Esophagus muscularis mucosa (tissue), 4 donors: ENCODE measurements around the gene ARID1B. TPM values are rescaled to one million over a fixed set of nuclear protein-coding genes. Genes with fewer than 3 reads are reported as not detected.
"Not testable (repeated sequence)": the region's sequence is repeated elsewhere in the genome, so short reads cannot be mapped to it uniquely, and the experiment has no call there.

ENCODE experiments used
- DNase-seq: peaks from one replicate; pipeline ENCODE4 v3.0.0-alpha.2; 2017; ENCODE audit errors: extremely low spot score
- H3K27ac ChIP-seq, 4 donors: fragments of 200-600 bp; sonication (generic); replicated peaks in 1 of 4; 1 replicate in 3 of 4; 2 replicates in 1 of 4; pipeline ENCODE4 v1.5.1; 2016 to 2019; ENCODE audit warnings: mild to moderate bottlenecking in 1 of 4
- H3K27me3 ChIP-seq, 4 donors: fragments of 200-600 bp; sonication (generic); one replicate each; pipeline versions ENCODE4 v1.5.1 to v1.6.0; 2016 to 2019
- H3K36me3 ChIP-seq, 4 donors: fragments of 200-600 bp; sonication (generic); one replicate each; pipeline ENCODE4 v1.5.1; 2016 to 2019
- H3K4me1 ChIP-seq, 4 donors: fragments of 200-600 bp; sonication (generic); one replicate each; pipeline ENCODE4 v1.5.1; 2016 to 2019
- H3K4me3 ChIP-seq, 4 donors: fragments of 200-600 bp; sonication (generic); 1 replicate in 2 of 4; 2 replicates in 2 of 4; pipeline ENCODE4 v1.5.1; 2016 to 2019; ENCODE audit warnings: mild to moderate bottlenecking in 4 of 4, moderate library complexity in 1 of 4
- H3K9me3 ChIP-seq, 4 donors: fragments of 200-600 bp; sonication (generic); 1 replicate in 3 of 4; 2 replicates in 1 of 4; pipeline ENCODE4 v1.5.1; 2016 to 2019
- EP300 ChIP-seq: sonication (generic); formaldehyde crosslinking; IDR thresholded peaks from one replicate; pipeline ENCODE4 v1.6.1; 2017; ENCODE audit warnings: antibody characterized with exemption
- POLR2A ChIP-seq: fragments of 450-650 bp; IDR thresholded peaks from one replicate; pipeline ENCODE4 v1.6.1; 2017; ENCODE audit warnings: antibody characterized with exemption, moderate library complexity, mild to moderate bottlenecking, low read depth
- POLR2AphosphoS5 ChIP-seq, 2 donors: sonication (generic); formaldehyde crosslinking; IDR thresholded peaks; one replicate each; pipeline ENCODE4 v1.6.1; 2017; ENCODE audit warnings: antibody characterized with exemption in 2 of 2
- WGBS: methylation state at CpG from one replicate; pipeline ENCODE4 v1.1.5; 2018; 5-methylcytosine and 5-hydroxymethylcytosine counted together
- intact Hi-C: fragments of 100-400 bp; cut with DNase I; formaldehyde crosslinking; loops from one replicate; pipeline ENCODE4 v1.15.1; 2023
- total RNA-seq, 4 donors: library from RNA; depleted of rRNA; stranded (reverse); fragments of >200 nt; gene quantifications; one replicate each; pipeline versions ENCODE4 v1.1.0 to v1.2.1, GENCODE V29; 2016
- TF ChIP-seq, protein P1 (sequence below), 3 experiments: fragments of 200-600 bp in 2 of 3; fragments of 450-650 bp in 1 of 3; sonication (generic) in 2 of 3; IDR thresholded peaks; one replicate each; pipeline ENCODE4 v1.5.1; 2017 to 2019; ENCODE audit warnings: antibody characterized with exemption in 3 of 3, mild to moderate bottlenecking in 2 of 3, moderate library complexity in 1 of 3

Gene ARID1B
- total RNA-seq, 4 donors from 2014 or later = 55.0 to 87.2 (median 72.7) TPM

DNA sequence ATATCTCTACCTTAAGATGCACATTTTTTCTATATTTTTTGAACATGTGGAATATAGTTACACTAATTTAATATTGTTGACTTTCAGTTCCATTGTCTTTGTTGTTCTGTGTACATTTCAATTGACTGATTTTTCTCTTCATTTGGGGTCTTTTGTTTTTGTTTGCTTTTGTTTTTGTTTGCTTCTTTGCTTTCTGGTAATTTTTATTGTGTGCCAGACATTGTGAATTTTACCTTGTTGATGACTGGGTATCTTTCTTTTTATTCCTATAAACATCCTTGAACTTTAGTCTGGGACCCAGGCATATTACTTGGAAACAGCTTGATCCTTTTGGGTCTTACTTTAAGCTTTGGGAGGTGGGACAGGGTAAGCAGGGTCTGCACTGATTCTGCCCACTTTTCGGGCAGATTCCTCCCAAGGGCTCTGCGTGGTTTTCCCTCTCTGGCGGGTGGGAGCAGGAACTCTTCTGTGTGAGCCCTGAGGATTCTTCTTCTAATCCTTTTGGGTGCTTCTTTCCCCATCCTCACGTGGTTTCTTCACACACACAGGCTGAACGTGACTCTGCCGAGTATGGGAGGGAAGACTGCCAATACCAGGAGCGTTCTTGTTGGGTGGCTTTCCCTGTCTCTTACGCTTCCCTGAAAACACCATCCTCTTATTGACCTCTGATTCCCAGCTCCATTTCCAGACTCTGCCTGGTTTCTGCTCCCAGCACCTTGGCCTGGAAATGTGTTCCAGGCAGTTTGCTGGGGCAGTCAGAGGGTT, 200.5 kb downstream of the ARID1B start:
- peak overlapping the region in 2 of 4 donors; percentile 59 to 60 for H3K27ac ChIP-seq
- H3K4me3 ChIP-seq = no peak overlapping the region
- no peaks in the 10 kb centered on the region for H3K27me3 ChIP-seq
- H3K36me3 ChIP-seq = no peaks in the 10 kb centered on the region
- intact Hi-C loops = no loop called here
- H3K4me1 ChIP-seq = peaks cover 62 to 91% (median 68%) of the 10 kb centered on the region in 4 donors
- no peaks in the 10 kb centered on the region for H3K9me3 ChIP-seq
- 42% methylated on average over 8 of the region's 8 CpGs for WGBS
- TF ChIP-seq, protein P1, sequence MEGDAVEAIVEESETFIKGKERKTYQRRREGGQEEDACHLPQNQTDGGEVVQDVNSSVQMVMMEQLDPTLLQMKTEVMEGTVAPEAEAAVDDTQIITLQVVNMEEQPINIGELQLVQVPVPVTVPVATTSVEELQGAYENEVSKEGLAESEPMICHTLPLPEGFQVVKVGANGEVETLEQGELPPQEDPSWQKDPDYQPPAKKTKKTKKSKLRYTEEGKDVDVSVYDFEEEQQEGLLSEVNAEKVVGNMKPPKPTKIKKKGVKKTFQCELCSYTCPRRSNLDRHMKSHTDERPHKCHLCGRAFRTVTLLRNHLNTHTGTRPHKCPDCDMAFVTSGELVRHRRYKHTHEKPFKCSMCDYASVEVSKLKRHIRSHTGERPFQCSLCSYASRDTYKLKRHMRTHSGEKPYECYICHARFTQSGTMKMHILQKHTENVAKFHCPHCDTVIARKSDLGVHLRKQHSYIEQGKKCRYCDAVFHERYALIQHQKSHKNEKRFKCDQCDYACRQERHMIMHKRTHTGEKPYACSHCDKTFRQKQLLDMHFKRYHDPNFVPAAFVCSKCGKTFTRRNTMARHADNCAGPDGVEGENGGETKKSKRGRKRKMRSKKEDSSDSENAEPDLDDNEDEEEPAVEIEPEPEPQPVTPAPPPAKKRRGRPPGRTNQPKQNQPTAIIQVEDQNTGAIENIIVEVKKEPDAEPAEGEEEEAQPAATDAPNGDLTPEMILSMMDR (IDR thresholded peaks at IDR 0.05) = no peak
- peak; percentile 45 to 72 for TF ChIP-seq POLR2AphosphoS5 (IDR thresholded peaks at IDR 0.05)
- TF ChIP-seq EP300 = peak; percentile 59
- no peak for TF ChIP-seq POLR2A
- DNase-seq = no peak

DNA sequence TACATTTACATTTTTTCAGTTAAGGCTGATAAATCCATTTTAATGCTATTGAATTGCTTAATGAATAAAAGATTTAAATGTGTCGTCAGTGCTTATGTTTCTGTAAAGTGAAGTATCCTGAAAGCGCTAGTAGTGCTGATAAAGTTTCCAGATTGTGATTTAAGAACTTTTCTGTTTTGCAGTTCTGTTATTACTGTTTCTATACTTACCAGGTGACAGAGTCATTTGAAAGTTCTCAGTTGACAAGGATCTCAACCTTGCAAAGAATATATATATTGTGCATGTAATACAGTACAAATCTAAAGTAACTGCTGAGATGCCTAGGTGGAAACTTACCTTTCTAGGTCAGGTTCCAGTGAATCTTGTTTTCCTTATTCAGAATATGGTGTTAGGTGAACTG, 201.8 kb downstream of the ARID1B start:
- Histone ChIP-seq H3K9me3 (no peaks in the 10 kb centered on the region), H3K27ac (no peak overlapping the region), H3K4me3 (no peak overlapping the region), H3K27me3 (no peaks in the 10 kb centered on the region), H3K36me3 (no peaks in the 10 kb centered on the region), H3K4me1 (peaks cover 58 to 91% (median 68%) of the 10 kb centered on the region in 4 donors)
- intact Hi-C loops = no loop called here
- 92% methylated on average over 2 of the region's 2 CpGs for WGBS
- TF ChIP-seq EP300 = no peak
- TF ChIP-seq POLR2AphosphoS5 (IDR thresholded peaks at IDR 0.05) = no peak
- no peak for TF ChIP-seq POLR2A
- TF ChIP-seq, protein P1 (IDR thresholded peaks at IDR 0.05) = no peak
- no peak for DNase-seq

DNA sequence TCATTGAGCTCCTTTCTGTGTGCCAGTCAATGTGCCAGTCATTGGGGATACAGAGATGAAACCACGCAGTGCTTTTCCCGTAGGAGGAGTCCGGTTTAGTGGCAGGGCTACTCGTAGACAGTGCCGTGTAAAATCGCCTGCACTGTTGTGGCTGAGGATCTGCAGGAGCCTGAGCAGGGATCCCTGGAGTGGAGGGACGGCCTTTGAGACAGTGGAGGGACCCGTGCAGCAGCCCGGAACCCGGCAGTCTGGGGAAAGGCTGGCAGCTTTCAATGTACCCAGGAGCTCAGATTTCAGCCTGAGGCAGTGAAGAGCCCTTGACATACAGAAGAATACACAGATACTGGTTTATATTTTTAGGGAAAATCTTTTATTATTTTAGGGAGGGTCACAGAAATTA, 203.3 kb downstream of the ARID1B start:
- Histone ChIP-seq H3K36me3 (no peaks in the 10 kb centered on the region), H3K4me1 (peaks cover 51 to 89% (median 64%) of the 10 kb centered on the region in 4 donors), H3K4me3 (no peak overlapping the region), H3K27me3 (no peaks in the 10 kb centered on the region), H3K9me3 (no peaks in the 10 kb centered on the region), H3K27ac (no peak overlapping the region)
- TF ChIP-seq, protein P1 (IDR thresholded peaks at IDR 0.05) = no peak
- TF ChIP-seq EP300 (no peak), POLR2A (no peak), POLR2AphosphoS5 (IDR thresholded peaks at IDR 0.05) (no peak)
- DNase-seq = no peak
- 89% methylated on average over 10 of the region's 10 CpGs for WGBS
- intact Hi-C loops = no loop called here

DNA sequence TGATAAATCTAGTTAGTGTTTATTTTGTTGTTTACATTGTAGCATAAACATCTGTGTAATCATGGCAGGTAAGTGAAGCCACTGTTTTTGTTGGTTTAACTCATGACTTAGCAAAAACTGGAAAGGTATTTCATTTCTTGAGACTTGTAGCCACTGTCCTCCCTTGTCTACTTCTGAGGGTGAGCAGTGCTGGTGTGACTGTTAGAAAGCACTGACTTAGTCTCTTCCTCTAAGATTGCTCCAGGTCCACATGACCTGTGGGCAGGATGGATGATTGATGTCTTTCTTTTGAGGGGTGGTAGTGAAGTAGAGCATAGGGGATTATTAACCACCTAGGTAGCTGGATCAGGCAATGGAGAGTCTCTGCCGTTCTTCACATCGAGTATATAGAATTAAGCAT, 203.8 kb downstream of the ARID1B start:
- TF ChIP-seq POLR2AphosphoS5 (IDR thresholded peaks at IDR 0.05) (no peak), POLR2A (no peak), EP300 (no peak)
- TF ChIP-seq, protein P1 (IDR thresholded peaks at IDR 0.05) = no peak
- H3K4me3 ChIP-seq = no peak overlapping the region

DNA sequence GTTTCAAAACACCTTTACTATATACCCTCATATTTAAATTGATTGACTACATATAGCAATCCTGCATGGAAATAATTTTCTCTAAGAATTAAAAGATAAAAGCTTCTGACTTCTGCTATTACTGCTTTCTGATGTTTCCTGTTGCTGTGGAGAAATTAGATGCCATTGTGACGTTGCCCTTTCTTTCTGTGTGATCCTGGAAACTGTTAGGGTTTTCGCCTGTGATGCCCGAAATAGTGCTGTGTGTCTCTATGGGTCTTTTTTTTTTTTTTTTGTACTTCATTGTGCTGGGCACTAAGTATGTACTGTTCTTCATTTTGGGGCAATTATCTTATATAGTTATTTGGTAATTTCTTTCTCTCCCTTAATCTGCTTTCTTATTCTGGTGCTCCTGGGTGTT, 205.0 kb downstream of the ARID1B start:
- Histone ChIP-seq H3K4me1 (peaks cover 42 to 78% (median 53%) of the 10 kb centered on the region in 4 donors), H3K27ac (no peak overlapping the region), H3K9me3 (no peaks in the 10 kb centered on the region), H3K4me3 (no peak overlapping the region), H3K36me3 (no peaks in the 10 kb centered on the region), H3K27me3 (no peaks in the 10 kb centered on the region)
- 53% methylated on average over 3 of the region's 3 CpGs for WGBS
- DNase-seq = no peak
- no peak for TF ChIP-seq POLR2A
- no peak for TF ChIP-seq EP300
- TF ChIP-seq POLR2AphosphoS5 (IDR thresholded peaks at IDR 0.05) = no peak
- TF ChIP-seq, protein P1 (IDR thresholded peaks at IDR 0.05) = no peak
- intact Hi-C loops = no loop called here

More for the DNA sequence above, 203.8 kb downstream of the ARID1B start:
- DNase-seq = no peak
- WGBS = 88% methylated on average over 2 of the region's 2 CpGs
- no peak overlapping the region for H3K27ac ChIP-seq
- no peaks in the 10 kb centered on the region for H3K36me3 ChIP-seq
- no peaks in the 10 kb centered on the region for H3K27me3 ChIP-seq
- H3K9me3 ChIP-seq = no peaks in the 10 kb centered on the region
- intact Hi-C loops = no loop called here
- peaks cover 47 to 89% (median 59%) of the 10 kb centered on the region in 4 donors for H3K4me1 ChIP-seq

DNA sequence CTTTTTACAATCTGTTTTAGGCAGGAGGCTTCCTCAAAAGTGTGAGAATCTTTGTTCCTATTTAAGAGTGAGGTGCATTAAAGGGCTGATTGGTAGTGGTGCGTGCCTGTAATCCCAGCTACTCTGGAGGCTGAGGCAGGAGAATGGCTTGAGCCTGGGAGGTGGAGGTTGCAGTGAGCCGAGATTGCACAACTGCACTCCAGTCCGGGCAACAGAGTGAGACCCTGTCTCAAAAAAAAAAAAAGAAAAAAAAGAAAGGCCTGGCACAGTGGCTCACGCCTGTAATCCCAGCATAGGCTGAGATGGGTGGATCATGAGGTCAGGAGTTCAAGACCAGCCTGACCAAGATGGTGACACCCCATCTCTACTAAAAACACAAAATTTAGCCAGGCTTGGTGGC, 205.7 kb downstream of the ARID1B start:
- intact Hi-C loops, DNase-seq, H3K27me3 ChIP-seq, H3K9me3 ChIP-seq, H3K4me3 ChIP-seq, H3K36me3 ChIP-seq, H3K27ac ChIP-seq: not testable (repeated sequence)
- H3K4me1 ChIP-seq = peaks cover 38 to 71% (median 47%) of the 10 kb centered on the region in 4 donors
- WGBS = 90% methylated on average over 4 of the region's 4 CpGs
